HuH-7.5 (cell line): ENCODE data around the gene CHN1.

Experiments used
- DNase-seq: peaks from one replicate; pipeline ENCODE4 v3.0.0; 2011; ENCODE audit warnings: low spot score

CHN1 gene

GRCh38 chr2:174924061-174924693, 81.0 kb downstream of the CHN1 start:
- no peak for DNase-seq

GRCh38 chr2:174919947-174920595, 85.1 kb downstream of the CHN1 start:
- DNase-seq, result no peak

GRCh38 chr2:174918886-174919526, 86.2 kb downstream of the CHN1 start:
- DNase-seq, result no peak

- DNase-seq, result no peak
Measured at GRCh38 chr2:174916270-174916930, 88.8 kb downstream of the CHN1 start.

- DNase-seq, result no peak
Measured at GRCh38 chr2:174914853-174915760, 90.1 kb downstream of the CHN1 start.

- no peak for DNase-seq
Measured at GRCh38 chr2:174908284-174908683, 96.9 kb downstream of the CHN1 start.

- no peak for DNase-seq
Measured at GRCh38 chr2:174903264-174903556, 102.0 kb downstream of the CHN1 start.

GRCh38 chr2:174902506-174903263, 102.5 kb downstream of the CHN1 start:
- no peak for DNase-seq

GRCh38 chr2:174901075-174901474, 104.1 kb downstream of the CHN1 start:
- no peak for DNase-seq

- no peak for DNase-seq
Measured at GRCh38 chr2:174897286-174897685, 107.9 kb downstream of the CHN1 start.

GRCh38 chr2:174893018-174893417, 112.2 kb downstream of the CHN1 start:
- DNase-seq, result no peak

GRCh38 chr2:174892546-174892945, 112.6 kb downstream of the CHN1 start:
- DNase-seq, result no peak

GRCh38 chr2:174888646-174889271, 116.4 kb downstream of the CHN1 start:
- no peak for DNase-seq

- DNase-seq, result no peak
Measured at GRCh38 chr2:174888146-174888545, 117.0 kb downstream of the CHN1 start.

GRCh38 chr2:174882416-174882815, 122.8 kb downstream of the CHN1 start:
- no peak for DNase-seq

- DNase-seq, result no peak
Measured at GRCh38 chr2:174881678-174882077, 123.5 kb downstream of the CHN1 start.

- DNase-seq, result no peak
Measured at GRCh38 chr2:174878537-174879147, 126.5 kb downstream of the CHN1 start.

GRCh38 chr2:174877751-174878150, 127.4 kb downstream of the CHN1 start:
- no peak for DNase-seq

GRCh38 chr2:174877301-174877700, 127.9 kb downstream of the CHN1 start:
- no peak for DNase-seq

- no peak for DNase-seq
Measured at GRCh38 chr2:174874085-174874484, 131.1 kb downstream of the CHN1 start.
